ENCODE data around the gene FKBP3.

Gene FKBP3

GRCh38 chr14:45096218-45096617 is 38.1 kb downstream of the FKBP3 start:
- TF ChIP-seq CEBPB (IDR thresholded peaks at IDR 0.05) (no peak), FOXM1 (IDR thresholded peaks at IDR 0.05; ENCODE audit: borderline replicate concordance, low read depth) (no peak), RAD21 (IDR thresholded peaks at IDR 0.05; ENCODE audit: low read depth) (no peak), NFIC (IDR thresholded peaks at IDR 0.05) (no peak), CREB1 (IDR thresholded peaks at IDR 0.05; ENCODE audit: low read depth) (no peak), TCF12 (IDR thresholded peaks at IDR 0.05; ENCODE audit: low read depth) (no peak), TEAD4 (IDR thresholded peaks at IDR 0.05) (no peak), TAF1 (IDR thresholded peaks at IDR 0.05; ENCODE audit: low read depth) (no peak), ZBTB7A (IDR thresholded peaks at IDR 0.05; ENCODE audit: low read depth) (no peak), REST (IDR thresholded peaks at IDR 0.05; ENCODE audit: low read depth) (no peak), USF1 (IDR thresholded peaks at IDR 0.05) (no peak), YY1 (IDR thresholded peaks at IDR 0.05; ENCODE audit: low read depth) (no peak)

DNA sequence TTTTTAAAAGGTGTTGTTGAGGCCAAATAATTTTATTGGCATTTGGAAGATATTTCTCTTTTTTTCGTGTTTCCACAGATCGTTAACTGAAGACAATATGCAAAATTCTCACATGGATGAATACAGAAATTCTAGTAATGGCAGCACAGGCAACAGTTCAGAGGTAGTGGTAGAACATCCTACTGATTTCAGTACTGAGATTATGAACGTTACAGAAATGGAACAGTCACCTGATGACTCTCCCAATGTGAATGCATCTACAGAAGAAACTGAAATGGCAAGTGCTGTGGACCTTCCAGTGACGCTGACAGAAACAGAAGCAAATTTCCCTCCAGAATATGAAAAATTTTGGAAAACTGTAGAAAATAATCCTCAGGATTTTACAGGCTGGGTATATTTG is 39.1 kb downstream of the FKBP3 start:
- TF ChIP-seq RAD21 (IDR thresholded peaks at IDR 0.05; ENCODE audit: low read depth): no peak
- no peak for TF ChIP-seq ZBTB7A (IDR thresholded peaks at IDR 0.05; ENCODE audit: low read depth)
- TF ChIP-seq, protein P1, sequence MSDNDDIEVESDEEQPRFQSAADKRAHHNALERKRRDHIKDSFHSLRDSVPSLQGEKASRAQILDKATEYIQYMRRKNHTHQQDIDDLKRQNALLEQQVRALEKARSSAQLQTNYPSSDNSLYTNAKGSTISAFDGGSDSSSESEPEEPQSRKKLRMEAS (IDR thresholded peaks at IDR 0.05): no peak
- no peak for TF ChIP-seq CREB1 (IDR thresholded peaks at IDR 0.05; ENCODE audit: low read depth)
- no peak for TF ChIP-seq REST (IDR thresholded peaks at IDR 0.05; ENCODE audit: low read depth)
- no peak for TF ChIP-seq NFIC (IDR thresholded peaks at IDR 0.05)
- TF ChIP-seq CEBPB (IDR thresholded peaks at IDR 0.05): no peak
- TF ChIP-seq YY1 (IDR thresholded peaks at IDR 0.05; ENCODE audit: low read depth): no peak
- TF ChIP-seq EP300 (IDR thresholded peaks at IDR 0.05; ENCODE audit: borderline replicate concordance): no peak
- no peak for TF ChIP-seq TCF12 (IDR thresholded peaks at IDR 0.05; ENCODE audit: low read depth)
- TF ChIP-seq USF1 (IDR thresholded peaks at IDR 0.05): no peak

DNA sequence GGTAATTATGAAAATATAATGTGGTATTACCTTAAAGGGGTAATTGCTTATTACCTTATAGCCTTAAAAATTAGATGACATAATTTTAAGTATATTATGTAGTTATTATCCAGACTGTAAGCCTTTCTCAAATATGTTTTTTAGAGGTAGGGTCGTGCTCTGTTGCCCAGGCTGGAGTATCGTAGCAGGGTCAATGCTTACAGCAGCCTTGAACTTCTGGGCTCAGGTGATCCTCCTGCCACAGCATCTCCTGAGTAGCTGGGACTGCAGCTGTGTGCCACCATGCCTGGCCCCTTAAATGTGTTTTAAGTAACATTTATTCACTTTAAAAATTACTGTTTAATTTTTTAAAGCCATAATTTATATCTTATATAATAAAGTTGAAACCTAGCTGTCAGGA is 40.0 kb downstream of the FKBP3 start:
- no peak for TF ChIP-seq EGR1 (IDR thresholded peaks at IDR 0.05)
- no peak for TF ChIP-seq NFIC (IDR thresholded peaks at IDR 0.05)
- TF ChIP-seq ZBTB7A (IDR thresholded peaks at IDR 0.05; ENCODE audit: low read depth): no peak
- TF ChIP-seq USF1 (IDR thresholded peaks at IDR 0.05): no peak
- no peak for TF ChIP-seq RAD21 (IDR thresholded peaks at IDR 0.05; ENCODE audit: low read depth)
- TF ChIP-seq CREB1 (IDR thresholded peaks at IDR 0.05; ENCODE audit: low read depth): no peak
- no peak for TF ChIP-seq CEBPB (IDR thresholded peaks at IDR 0.05)
- no peak for TF ChIP-seq TCF12 (IDR thresholded peaks at IDR 0.05; ENCODE audit: low read depth)
- no peak for TF ChIP-seq FOXM1 (IDR thresholded peaks at IDR 0.05; ENCODE audit: borderline replicate concordance, low read depth)
- no peak for TF ChIP-seq TEAD4 (IDR thresholded peaks at IDR 0.05)

GRCh38 chr14:45091710-45092109 is 42.6 kb downstream of the FKBP3 start:
- TF ChIP-seq EP300 (IDR thresholded peaks at IDR 0.05; ENCODE audit: borderline replicate concordance) (no peak), YY1 (IDR thresholded peaks at IDR 0.05; ENCODE audit: low read depth) (no peak), NFIC (IDR thresholded peaks at IDR 0.05) (no peak), FOXM1 (IDR thresholded peaks at IDR 0.05; ENCODE audit: borderline replicate concordance, low read depth) (no peak), CREB1 (IDR thresholded peaks at IDR 0.05; ENCODE audit: low read depth) (no peak), RAD21 (IDR thresholded peaks at IDR 0.05; ENCODE audit: low read depth) (no peak), REST (IDR thresholded peaks at IDR 0.05; ENCODE audit: low read depth) (no peak)

GRCh38 chr14:45089813-45090212 is 44.5 kb downstream of the FKBP3 start:
- TF ChIP-seq YY1 (IDR thresholded peaks at IDR 0.05; ENCODE audit: low read depth): no peak
- TF ChIP-seq ZBTB7A (IDR thresholded peaks at IDR 0.05; ENCODE audit: low read depth): no peak

All from Ishikawa (cell line).